HepG2 (cell line): ENCODE data around the gene AXIN2. TPM values are rescaled to one million over a fixed set of nuclear protein-coding genes. Genes with fewer than 3 reads are reported as not detected.

Source experiments
- BRCA1 ChIP-seq: sonication (generic); formaldehyde crosslinking; IDR thresholded peaks from 2 replicates; pipeline ENCODE4 v1.4.0; 2020; ENCODE audit warnings: missing genetic modification reagents
- CHD4 ChIP-seq: fragments of 200-600 bp; sonication (generic); IDR thresholded peaks from 2 replicates; pipeline ENCODE4 v1.7.0; 2017; ENCODE audit warnings: mild to moderate bottlenecking, low read length, borderline replicate concordance
- ETV6 ChIP-seq: sonication (generic); formaldehyde crosslinking; conservative IDR thresholded peaks from 2 replicates; pipeline ENCODE4 v1.4.0; 2020; ENCODE audit warnings: missing genetic modification reagents
- FOSL2 ChIP-seq: sonication (generic); formaldehyde crosslinking; IDR thresholded peaks from 2 replicates; pipeline ENCODE4 v1.4.0; 2020; ENCODE audit warnings: missing genetic modification reagents
- HNF4A ChIP-seq: sonication (generic); formaldehyde crosslinking; IDR thresholded peaks from 2 replicates; pipeline ENCODE4 v1.4.0; 2020; ENCODE audit warnings: missing genetic modification reagents
- KLF15 ChIP-seq: sonication (generic); formaldehyde crosslinking; IDR thresholded peaks from 2 replicates; pipeline ENCODE4 v1.8.1; 2023; ENCODE audit warnings: borderline replicate concordance, mild to moderate bottlenecking, inconsistent platforms, missing genetic modification reagents, mixed read lengths
- MAZ ChIP-seq, 2 experiments: sonication (generic) in 1 of 2; formaldehyde crosslinking in 1 of 2; IDR thresholded peaks; 2 replicates each; pipeline versions ENCODE4 v1.5.0 to v1.6.1; 2012 to 2020; ENCODE audit warnings: low read depth in 2 of 2, mild to moderate bottlenecking in 2 of 2, borderline replicate concordance in 1 of 2, improper control_type of control experiment in 1 of 2, low read length in 1 of 2, missing genetic modification reagents in 1 of 2, moderate library complexity in 1 of 2
- MYC ChIP-seq: sonication (generic); formaldehyde crosslinking; IDR thresholded peaks from 2 replicates; pipeline ENCODE4 v1.9.0; 2021; ENCODE audit warnings: missing genetic modification reagents, borderline replicate concordance
- NR1H2 ChIP-seq: sonication (generic); formaldehyde crosslinking; IDR thresholded peaks from 2 replicates; pipeline ENCODE4 v1.8.1; 2022; ENCODE audit warnings: low read depth, missing genetic modification reagents, borderline replicate concordance
- SP1 ChIP-seq, 2 experiments: fragments of 450-650 bp in 1 of 2; sonication (generic) in 1 of 2; formaldehyde crosslinking in 1 of 2; IDR thresholded peaks; 2 replicates each; pipeline versions ENCODE4 v1.4.0 to v1.6.1; 2016 to 2020; ENCODE audit warnings: missing genetic modification reagents in 1 of 2
- STAG1 ChIP-seq: sonication (generic); formaldehyde crosslinking; IDR thresholded peaks from 2 replicates; pipeline ENCODE4 v1.4.0; 2020; ENCODE audit warnings: missing genetic modification reagents
- ZBTB7B ChIP-seq: sonication (generic); formaldehyde crosslinking; IDR thresholded peaks from 2 replicates; pipeline ENCODE4 v1.4.0; 2020; ENCODE audit warnings: missing genetic modification reagents
- ZNF629 ChIP-seq: sonication (generic); formaldehyde crosslinking; conservative IDR thresholded peaks from 2 replicates; pipeline ENCODE4 v1.5.0; 2020; ENCODE audit warnings: missing genetic modification reagents
- ZNF703 ChIP-seq: sonication (generic); formaldehyde crosslinking; IDR thresholded peaks from 2 replicates; pipeline ENCODE4 v1.5.1; 2020; ENCODE audit warnings: missing genetic modification reagents, mild to moderate bottlenecking, moderate library complexity, borderline replicate concordance
- polyA plus RNA-seq, 8 experiments: library from polyadenylated mRNA; depleted of rRNA in 3 of 8; stranded (reverse) in 7 of 8; unstranded in 1 of 8; fragments of >200 nt; fragmentation: Illumina TruSeq in 4 of 8; extraction: Trizol in 4 of 8; gene quantifications; 2 replicates each; pipeline versions ENCODE4 v1.2.1 to v1.2.3, GENCODE V29; 2011 to 2016; ENCODE audit warnings: low read depth in 4 of 8, missing spikeins in 1 of 8, mixed read lengths in 1 of 8; ENCODE audit not compliant: insufficient read depth in 1 of 8
- total RNA-seq, 5 experiments: library from RNA; depleted of rRNA; stranded (reverse); fragments of >200 nt; fragmentation: Illumina TruSeq; extraction: Trizol; gene quantifications; 2 replicates each; pipeline ENCODE4 v1.2.3, GENCODE V29; 2016; ENCODE audit warnings: low read depth in 1 of 5
- TF ChIP-seq, protein P1 (sequence below): IDR thresholded peaks from 2 replicates; pipeline ENCODE4 v1.6.1; 2016; ENCODE audit warnings: low read depth, borderline replicate concordance
- TF ChIP-seq, protein P2 (sequence below): sonication (generic); formaldehyde crosslinking; IDR thresholded peaks from 2 replicates; pipeline ENCODE4 v1.4.0; 2020; ENCODE audit warnings: mild to moderate bottlenecking, missing genetic modification reagents
- TF ChIP-seq, protein P3 (sequence below): sonication (generic); formaldehyde crosslinking; IDR thresholded peaks from 2 replicates; pipeline ENCODE4 v1.5.0; 2020; ENCODE audit warnings: missing genetic modification reagents, mild to moderate bottlenecking, borderline replicate concordance
- TF ChIP-seq, protein P4 (sequence below): sonication (generic); formaldehyde crosslinking; conservative IDR thresholded peaks from 2 replicates; pipeline ENCODE4 v1.4.0; 2020; ENCODE audit warnings: missing genetic modification reagents
- TF ChIP-seq, protein P5 (sequence below): sonication (generic); formaldehyde crosslinking; IDR thresholded peaks from 2 replicates; pipeline ENCODE4 v1.4.0; 2020; ENCODE audit warnings: missing genetic modification reagents
- TF ChIP-seq, protein P6 (sequence below): sonication (generic); formaldehyde crosslinking; IDR thresholded peaks from 2 replicates; pipeline ENCODE4 v1.5.0; 2020; ENCODE audit warnings: missing genetic modification reagents
- TF ChIP-seq, protein P7 (sequence below): sonication (generic); formaldehyde crosslinking; IDR thresholded peaks from 2 replicates; pipeline ENCODE4 v1.8.0; 2022; ENCODE audit warnings: missing genetic modification reagents, mild to moderate bottlenecking, moderate library complexity, borderline replicate concordance

Gene AXIN2
- total and polyA plus RNA-seq, 2 of the 13 experiments (the other 11 are each of a cell fraction or from before 2014, with no cell fraction given) = 58.6 to 63.4 TPM

DNA sequence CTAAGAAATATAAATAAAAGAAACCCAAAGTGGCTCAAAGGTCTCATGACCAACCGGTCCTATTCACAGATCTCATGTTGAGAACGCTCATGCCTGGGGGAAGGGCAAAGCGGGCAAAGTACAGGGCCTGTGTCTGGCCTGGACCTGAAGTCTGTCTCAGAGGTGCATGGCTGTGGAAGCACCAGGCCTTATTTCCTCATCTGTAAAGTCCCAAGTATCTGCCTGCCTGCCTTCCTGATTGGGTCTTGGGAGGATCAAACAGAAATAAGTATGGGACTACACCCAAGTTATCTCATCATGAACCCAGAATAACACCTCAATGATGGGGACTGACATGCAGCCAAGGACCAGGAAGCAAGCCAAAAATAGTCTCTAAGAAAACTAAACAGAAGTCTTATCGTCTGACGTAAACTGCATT lies 14.2 kb downstream of the AXIN2 start (continued):
- TF ChIP-seq ZNF629 (CRISPR knock-in tag) (peak; percentile 33; the same call in 1 of the 2 replicates), ZBTB7B (0 out of 2 replicates have a peak, but pooled peaks have one; percentile 29), ZNF703 (no peak), STAG1 (peak; percentile 10; the same call in 1 of the 2 replicates), ETV6 (CRISPR knock-in tag) (no peak), SP1 (IDR thresholded peaks at IDR 0.05) (no peak), SP1 (CRISPR knock-in tag; IDR thresholded peaks at IDR 0.05) (no peak), HNF4A (CRISPR knock-in tag) (peak; percentile 97), KLF15 (CRISPR knock-in tag) (no peak), MYC (CRISPR knock-in tag) (peak; percentile 46; the same call in 1 of the 2 replicates), NR1H2 (no peak), BRCA1 (CRISPR knock-in tag) (no peak), MAZ (IDR thresholded peaks at IDR 0.05; ENCODE audit: borderline replicate concordance, low read depth, low read length) (no peak), MAZ (CRISPR knock-in tag; IDR thresholded peaks at IDR 0.05; ENCODE audit: low read depth) (no peak), CHD4 (no peak), FOSL2 (peak; percentile 37)
- TF ChIP-seq, protein P1, sequence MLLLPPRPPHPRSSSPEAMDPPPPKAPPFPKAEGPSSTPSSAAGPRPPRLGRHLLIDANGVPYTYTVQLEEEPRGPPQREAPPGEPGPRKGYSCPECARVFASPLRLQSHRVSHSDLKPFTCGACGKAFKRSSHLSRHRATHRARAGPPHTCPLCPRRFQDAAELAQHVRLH (CRISPR knock-in tag) = no peak
- TF ChIP-seq, protein P2, sequence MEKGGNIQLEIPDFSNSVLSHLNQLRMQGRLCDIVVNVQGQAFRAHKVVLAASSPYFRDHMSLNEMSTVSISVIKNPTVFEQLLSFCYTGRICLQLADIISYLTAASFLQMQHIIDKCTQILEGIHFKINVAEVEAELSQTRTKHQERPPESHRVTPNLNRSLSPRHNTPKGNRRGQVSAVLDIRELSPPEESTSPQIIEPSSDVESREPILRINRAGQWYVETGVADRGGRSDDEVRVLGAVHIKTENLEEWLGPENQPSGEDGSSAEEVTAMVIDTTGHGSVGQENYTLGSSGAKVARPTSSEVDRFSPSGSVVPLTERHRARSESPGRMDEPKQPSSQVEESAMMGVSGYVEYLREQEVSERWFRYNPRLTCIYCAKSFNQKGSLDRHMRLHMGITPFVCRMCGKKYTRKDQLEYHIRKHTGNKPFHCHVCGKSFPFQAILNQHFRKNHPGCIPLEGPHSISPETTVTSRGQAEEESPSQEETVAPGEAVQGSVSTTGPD (CRISPR knock-in tag) = no peak
- TF ChIP-seq, protein P3, sequence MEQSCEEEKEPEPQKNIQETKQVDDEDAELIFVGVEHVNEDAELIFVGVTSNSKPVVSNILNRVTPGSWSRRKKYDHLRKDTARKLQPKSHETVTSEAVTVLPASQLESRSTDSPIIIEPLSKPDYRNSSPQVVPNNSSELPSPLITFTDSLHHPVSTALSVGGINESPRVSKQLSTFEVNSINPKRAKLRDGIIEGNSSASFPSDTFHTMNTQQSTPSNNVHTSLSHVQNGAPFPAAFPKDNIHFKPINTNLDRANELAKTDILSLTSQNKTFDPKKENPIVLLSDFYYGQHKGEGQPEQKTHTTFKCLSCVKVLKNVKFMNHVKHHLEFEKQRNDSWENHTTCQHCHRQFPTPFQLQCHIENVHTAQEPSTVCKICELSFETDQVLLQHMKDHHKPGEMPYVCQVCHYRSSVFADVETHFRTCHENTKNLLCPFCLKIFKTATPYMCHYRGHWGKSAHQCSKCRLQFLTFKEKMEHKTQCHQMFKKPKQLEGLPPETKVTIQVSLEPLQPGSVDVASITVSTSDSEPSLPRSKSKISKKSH = no peak
- TF ChIP-seq, protein P4, sequence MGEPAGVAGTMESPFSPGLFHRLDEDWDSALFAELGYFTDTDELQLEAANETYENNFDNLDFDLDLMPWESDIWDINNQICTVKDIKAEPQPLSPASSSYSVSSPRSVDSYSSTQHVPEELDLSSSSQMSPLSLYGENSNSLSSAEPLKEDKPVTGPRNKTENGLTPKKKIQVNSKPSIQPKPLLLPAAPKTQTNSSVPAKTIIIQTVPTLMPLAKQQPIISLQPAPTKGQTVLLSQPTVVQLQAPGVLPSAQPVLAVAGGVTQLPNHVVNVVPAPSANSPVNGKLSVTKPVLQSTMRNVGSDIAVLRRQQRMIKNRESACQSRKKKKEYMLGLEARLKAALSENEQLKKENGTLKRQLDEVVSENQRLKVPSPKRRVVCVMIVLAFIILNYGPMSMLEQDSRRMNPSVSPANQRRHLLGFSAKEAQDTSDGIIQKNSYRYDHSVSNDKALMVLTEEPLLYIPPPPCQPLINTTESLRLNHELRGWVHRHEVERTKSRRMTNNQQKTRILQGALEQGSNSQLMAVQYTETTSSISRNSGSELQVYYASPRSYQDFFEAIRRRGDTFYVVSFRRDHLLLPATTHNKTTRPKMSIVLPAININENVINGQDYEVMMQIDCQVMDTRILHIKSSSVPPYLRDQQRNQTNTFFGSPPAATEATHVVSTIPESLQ (CRISPR knock-in tag) = no peak
- TF ChIP-seq, protein P5, sequence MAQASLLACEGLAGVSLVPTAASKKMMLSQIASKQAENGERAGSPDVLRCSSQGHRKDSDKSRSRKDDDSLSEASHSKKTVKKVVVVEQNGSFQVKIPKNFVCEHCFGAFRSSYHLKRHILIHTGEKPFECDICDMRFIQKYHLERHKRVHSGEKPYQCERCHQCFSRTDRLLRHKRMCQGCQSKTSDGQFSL (CRISPR knock-in tag) = 0 out of 2 replicates have a peak, but pooled peaks have one; percentile 40
- TF ChIP-seq, protein P6, sequence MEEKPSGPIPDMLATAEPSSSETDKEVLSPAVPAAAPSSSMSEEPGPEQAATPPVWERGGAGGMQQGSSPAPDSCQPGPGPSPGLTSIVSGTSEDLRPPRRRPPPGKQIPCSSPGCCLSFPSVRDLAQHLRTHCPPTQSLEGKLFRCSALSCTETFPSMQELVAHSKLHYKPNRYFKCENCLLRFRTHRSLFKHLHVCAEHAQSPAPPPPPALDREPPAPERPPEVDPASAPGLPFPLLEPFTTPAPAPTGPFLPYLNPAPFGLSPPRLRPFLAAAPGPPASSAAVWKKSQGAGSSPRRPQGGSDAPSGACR (CRISPR knock-in tag) = no peak
- TF ChIP-seq, protein P7, sequence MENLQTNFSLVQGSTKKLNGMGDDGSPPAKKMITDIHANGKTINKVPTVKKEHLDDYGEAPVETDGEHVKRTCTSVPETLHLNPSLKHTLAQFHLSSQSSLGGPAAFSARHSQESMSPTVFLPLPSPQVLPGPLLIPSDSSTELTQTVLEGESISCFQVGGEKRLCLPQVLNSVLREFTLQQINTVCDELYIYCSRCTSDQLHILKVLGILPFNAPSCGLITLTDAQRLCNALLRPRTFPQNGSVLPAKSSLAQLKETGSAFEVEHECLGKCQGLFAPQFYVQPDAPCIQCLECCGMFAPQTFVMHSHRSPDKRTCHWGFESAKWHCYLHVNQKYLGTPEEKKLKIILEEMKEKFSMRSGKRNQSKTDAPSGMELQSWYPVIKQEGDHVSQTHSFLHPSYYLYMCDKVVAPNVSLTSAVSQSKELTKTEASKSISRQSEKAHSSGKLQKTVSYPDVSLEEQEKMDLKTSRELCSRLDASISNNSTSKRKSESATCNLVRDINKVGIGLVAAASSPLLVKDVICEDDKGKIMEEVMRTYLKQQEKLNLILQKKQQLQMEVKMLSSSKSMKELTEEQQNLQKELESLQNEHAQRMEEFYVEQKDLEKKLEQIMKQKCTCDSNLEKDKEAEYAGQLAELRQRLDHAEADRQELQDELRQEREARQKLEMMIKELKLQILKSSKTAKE (CRISPR knock-in tag) = no peak
